Kidney tubule cell (primary cell): Measurements from ENCODE around the gene RIPPLY3.

Experiments used
- DNase-seq: peaks from one replicate; pipeline ENCODE4 v3.0.0-alpha.2; 2018; ENCODE audit warnings: low spot score

RIPPLY3 gene

DNA sequence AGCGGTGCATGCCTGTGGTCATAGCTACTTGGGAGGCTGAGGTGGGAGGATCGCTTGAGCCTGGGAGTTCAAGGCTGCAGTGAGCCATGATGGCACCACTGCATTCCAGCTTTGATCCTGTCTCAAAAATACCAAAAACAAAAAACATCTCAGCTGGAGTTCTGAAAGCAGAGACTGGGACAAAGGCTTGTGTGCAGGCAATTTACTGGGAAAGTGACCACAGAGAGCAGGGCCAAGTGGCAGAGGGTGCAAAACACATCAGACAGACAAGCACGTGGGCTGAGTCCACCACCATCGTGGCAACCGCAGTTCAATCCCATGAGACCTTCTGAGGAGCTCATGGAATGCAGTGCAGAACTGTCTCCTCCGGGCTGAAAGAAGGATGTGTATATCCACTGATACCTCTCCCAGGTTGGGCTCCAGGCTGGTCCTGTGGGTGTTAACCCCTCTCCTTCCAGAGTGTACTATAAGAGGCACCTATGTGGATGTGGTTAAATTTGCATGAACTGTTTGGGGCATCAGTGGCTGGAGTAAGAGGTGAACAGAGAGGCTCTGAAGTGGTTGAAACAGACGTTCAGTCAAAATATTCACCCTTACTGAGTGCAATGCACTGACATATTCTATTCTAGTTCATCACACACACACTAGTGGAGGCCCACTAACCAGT lies 55.6 kb downstream of the RIPPLY3 start:
- DNase-seq: no peak

- DNase-seq: no peak
These were observed 56.1 kb downstream of the RIPPLY3 start for GRCh38 chr21:37062593-37062935.

DNA sequence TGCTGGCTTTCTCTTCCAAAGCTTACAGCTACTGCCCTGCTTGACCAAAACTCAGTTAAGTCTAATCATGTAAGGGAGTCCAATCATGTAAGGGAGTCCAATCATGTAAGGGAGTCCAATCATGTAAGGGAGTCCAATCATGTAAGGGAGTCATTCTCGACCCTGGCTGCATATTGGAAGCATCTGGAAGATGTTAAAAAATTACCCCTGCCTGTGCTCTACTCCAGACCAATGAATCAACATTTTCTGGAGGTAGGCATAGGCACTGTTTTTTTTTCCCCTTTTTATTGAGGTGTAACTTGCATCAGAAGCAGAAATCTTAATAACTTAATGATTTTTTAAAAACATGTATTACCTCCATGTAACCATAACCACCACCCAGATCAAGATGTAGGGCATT lies 56.9 kb downstream of the RIPPLY3 start:
- no peak for DNase-seq

GRCh38 chr21:37064841-37065240 lies 58.3 kb downstream of the RIPPLY3 start:
- no peak for DNase-seq

- DNase-seq: no peak
These were observed 59.2 kb downstream of the RIPPLY3 start for GRCh38 chr21:37065561-37066177.
